ENCODE data around the gene TMEM151A.

TMEM151A gene

GRCh38 chr11:66315498-66315885, 23.8 kb downstream of the TMEM151A start:
- Histone ChIP-seq H3K36me3 (replicated peaks) (no peaks in the 10 kb centered on the region), H3K4me3 (ENCODE audit: low read depth, low read length) (peak overlapping the region; percentile 54), H3K27ac (peak overlapping the region; percentile 88), H3K27me3 (replicated peaks) (no peaks in the 10 kb centered on the region)
- TF ChIP-seq CTCF (IDR thresholded peaks at IDR 0.05; ENCODE audit: low read depth, low read length, missing control alignments), result no peak
- in situ Hi-C loops (cut with HindIII; ENCODE audit: low pct_ligation_motif_present, low sequenced_read_pairs), result no loop called here
- no peak for DNase-seq

DNA sequence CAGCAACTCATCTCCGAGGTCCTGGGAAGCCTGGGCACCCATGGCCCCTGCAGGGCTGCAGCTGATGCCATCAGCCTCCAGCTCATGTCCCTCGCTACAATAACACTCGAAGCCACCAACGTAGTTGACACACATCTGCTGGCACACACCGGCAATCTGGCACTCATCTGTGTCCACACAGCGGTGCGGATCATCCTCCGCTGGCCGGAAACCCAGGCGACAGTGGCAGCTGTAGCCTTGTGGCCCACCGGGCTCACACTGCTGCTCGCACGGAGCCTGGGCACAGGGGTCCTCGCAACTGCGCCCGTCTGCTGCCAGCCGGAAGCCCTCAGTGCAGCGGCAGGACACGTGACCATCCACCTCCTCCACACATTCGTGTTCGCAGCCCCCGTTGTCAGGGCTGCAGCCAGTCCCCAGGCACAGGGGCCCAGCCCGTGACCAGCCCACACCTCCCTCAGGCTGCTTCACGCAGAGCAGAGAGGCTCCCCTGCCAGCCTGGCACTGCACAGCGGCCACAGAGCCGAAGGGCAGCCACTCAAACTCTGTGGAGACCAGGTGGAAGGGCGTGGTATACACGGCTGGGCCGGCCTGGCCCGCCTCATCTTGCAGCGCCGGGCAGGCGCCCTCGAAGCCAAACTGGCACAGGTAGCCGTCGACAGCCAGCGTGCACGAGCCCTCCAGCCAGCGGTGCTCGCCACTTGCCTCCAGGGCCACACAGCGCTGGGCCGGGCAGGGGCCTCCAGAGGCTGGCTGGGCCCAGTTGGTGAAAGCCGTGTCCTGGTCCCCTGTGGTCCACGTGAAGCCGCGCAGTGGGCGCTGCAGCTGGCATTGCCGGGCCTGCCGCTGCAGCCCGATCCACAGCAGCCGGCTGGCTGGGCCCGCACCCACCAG, 24.5 kb downstream of the TMEM151A start:
- in situ Hi-C loops (cut with HindIII; ENCODE audit: low pct_ligation_motif_present, low sequenced_read_pairs), result no loop called here

DNA sequence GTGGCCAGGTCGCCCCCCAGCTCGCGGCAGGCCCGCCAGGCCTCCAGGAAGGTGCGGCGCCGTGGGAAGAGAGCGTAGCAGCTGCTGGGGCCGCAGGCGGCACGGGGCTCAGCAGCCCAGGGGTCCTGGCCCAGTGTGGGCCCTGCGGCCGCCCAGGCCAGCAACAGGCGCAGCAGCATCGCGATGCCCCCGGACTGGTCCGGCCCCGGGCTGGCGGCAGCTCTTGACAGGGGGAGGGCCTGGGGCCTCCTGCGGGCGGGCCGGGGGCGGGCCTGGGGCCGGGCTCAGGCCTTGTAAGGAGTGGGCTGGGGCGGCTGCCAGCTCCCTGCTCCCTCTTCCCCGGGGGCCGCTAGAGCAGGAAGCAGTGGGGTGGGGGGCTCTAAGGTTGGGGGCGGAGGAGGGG, 25.2 kb downstream of the TMEM151A start, which contains the start of gene CD248:
TSS of gene CD248 (minus strand) at position 196 of the 403 bp plus-strand sequence. CDS start at position 179, 17 bp downstream.
- no peak for TF ChIP-seq CTCF (IDR thresholded peaks at IDR 0.05; ENCODE audit: low read depth, low read length, missing control alignments)
- DNase-seq, result peak; percentile 47
- H3K27me3 ChIP-seq (replicated peaks), result no peaks in the 10 kb centered on the region
- peak within 1 kb of the TSS; percentile 54 for H3K4me3 ChIP-seq (ENCODE audit: low read depth, low read length)
- H3K36me3 ChIP-seq (replicated peaks), result no peaks in the 10 kb centered on the region
- in situ Hi-C loops (cut with HindIII; ENCODE audit: low pct_ligation_motif_present, low sequenced_read_pairs), result no loop called here
- H3K27ac ChIP-seq, result peak within 1 kb of the TSS; percentile 88

More for the DNA sequence above, 24.5 kb downstream of the TMEM151A start:
- Histone ChIP-seq H3K36me3 (replicated peaks) (no peaks in the 10 kb centered on the region), H3K4me3 (ENCODE audit: low read depth, low read length) (peak overlapping the region; percentile 54), H3K27ac (peak overlapping the region; percentile 88), H3K27me3 (replicated peaks) (no peaks in the 10 kb centered on the region)
- TF ChIP-seq CTCF (IDR thresholded peaks at IDR 0.05; ENCODE audit: low read depth, low read length, missing control alignments), result no peak
- no peak for DNase-seq

GRCh38 chr11:66317322-66317722, 25.6 kb downstream of the TMEM151A start:
- in situ Hi-C loops (cut with HindIII; ENCODE audit: low pct_ligation_motif_present, low sequenced_read_pairs), result no loop called here
- no peak for TF ChIP-seq CTCF (IDR thresholded peaks at IDR 0.05; ENCODE audit: low read depth, low read length, missing control alignments)
- DNase-seq, result peak; percentile 36
- Histone ChIP-seq H3K27ac (peak overlapping the region; percentile 88), H3K27me3 (replicated peaks) (no peaks in the 10 kb centered on the region), H3K4me3 (ENCODE audit: low read depth, low read length) (peak overlapping the region; percentile 12), H3K36me3 (replicated peaks) (no peaks in the 10 kb centered on the region)

GRCh38 chr11:66317723-66318599, 26.3 kb downstream of the TMEM151A start:
- H3K4me3 ChIP-seq (ENCODE audit: low read depth, low read length), result no peak overlapping the region
- no peak for TF ChIP-seq CTCF (IDR thresholded peaks at IDR 0.05; ENCODE audit: low read depth, low read length, missing control alignments)
- H3K27me3 ChIP-seq (replicated peaks), result no peaks in the 10 kb centered on the region
- peak overlapping the region; percentile 88 for H3K27ac ChIP-seq
- in situ Hi-C loops (cut with HindIII; ENCODE audit: low pct_ligation_motif_present, low sequenced_read_pairs), result no loop called here
- H3K36me3 ChIP-seq (replicated peaks), result no peaks in the 10 kb centered on the region
- DNase-seq, result peak; percentile 75
